GM20000 (cell line): ENCODE results near the gene SHC3.

Source experiments
- DNase-seq: peaks from one replicate; pipeline ENCODE4 v3.0.0; 2012; ENCODE audit warnings: low spot score
- CTCF ChIP-seq: IDR thresholded peaks from 2 replicates; pipeline ENCODE4 v1.5.1; 2012; ENCODE audit warnings: mild to moderate bottlenecking, control low read depth; ENCODE audit errors: extremely low read depth, missing control alignments

Gene SHC3

GRCh38 chr9:89010056-89010455, 168.6 kb downstream of the SHC3 start:
- no peak for DNase-seq
- TF ChIP-seq CTCF: no peak

GRCh38 chr9:89009546-89009840, 169.1 kb downstream of the SHC3 start:
- no peak for TF ChIP-seq CTCF

GRCh38 chr9:89008744-89009545, 169.7 kb downstream of the SHC3 start:
- no peak for DNase-seq
- no peak for TF ChIP-seq CTCF

More at GRCh38 chr9:89009546-89009840, 169.1 kb downstream of the SHC3 start:
- no peak for DNase-seq

GRCh38 chr9:89008055-89008743, 170.4 kb downstream of the SHC3 start:
- TF ChIP-seq CTCF: no peak
- no peak for DNase-seq

GRCh38 chr9:89006996-89007967, 171.3 kb downstream of the SHC3 start:
- no peak for TF ChIP-seq CTCF
- no peak for DNase-seq

GRCh38 chr9:89006267-89006666, 172.4 kb downstream of the SHC3 start:
- TF ChIP-seq CTCF: no peak
- no peak for DNase-seq
